Endothelial cell (in vitro differentiated cells): ENCODE data around the gene PRR7. TPM values are rescaled to one million over a fixed set of nuclear protein-coding genes. Genes with fewer than 3 reads are reported as not detected.

Experiments used
- DNase-seq: peaks from one replicate; pipeline ENCODE4 v3.0.0; 2021; ENCODE audit warnings: low spot score
- H3K27ac Mint-ChIP-seq: one replicate; pipeline ENCODE4 v1.8.0; 2021; ENCODE audit warnings: mixed read lengths, inconsistent platforms; ENCODE audit not compliant: unreplicated experiment
- H3K27me3 Mint-ChIP-seq: one replicate; pipeline ENCODE4 v1.8.0; 2021; ENCODE audit warnings: mild to moderate bottlenecking, moderate library complexity, mixed read lengths, inconsistent platforms; ENCODE audit not compliant: unreplicated experiment
- H3K36me3 Mint-ChIP-seq: one replicate; pipeline ENCODE4 v1.8.0; 2021; ENCODE audit warnings: mild to moderate bottlenecking, low read depth, mixed read lengths, inconsistent platforms; ENCODE audit not compliant: unreplicated experiment
- H3K4me1 Mint-ChIP-seq: one replicate; pipeline ENCODE4 v1.8.0; 2021; ENCODE audit warnings: mild to moderate bottlenecking, mixed read lengths, inconsistent platforms; ENCODE audit not compliant: unreplicated experiment
- H3K4me3 Mint-ChIP-seq: one replicate; pipeline ENCODE4 v1.8.0; 2021; ENCODE audit warnings: mild to moderate bottlenecking, mixed read lengths, inconsistent platforms; ENCODE audit not compliant: unreplicated experiment
- H3K9me3 Mint-ChIP-seq: one replicate; pipeline ENCODE4 v1.8.0; 2021; ENCODE audit warnings: mixed read lengths, inconsistent platforms; ENCODE audit not compliant: unreplicated experiment
- total RNA-seq: library from RNA; stranded (reverse); fragmentation: NEBNext Ultra II Directional; extraction: Animal tissue kit (Norgen Biotek cat#: 25700); gene quantifications from one replicate; pipeline ENCODE4 v1.2.1, GENCODE V29; 2021; ENCODE audit not compliant: unreplicated experiment
- TF ChIP-seq, protein P1 (sequence below): fragments of 200-600 bp; sonication (generic); IDR thresholded peaks from one replicate; pipeline ENCODE4 v1.5.0; 2021; ENCODE audit warnings: antibody characterized with exemption; ENCODE audit not compliant: unreplicated experiment

PRR7 gene
- total RNA-seq, 1 donor from 2014 or later: 0.97 TPM

DNA sequence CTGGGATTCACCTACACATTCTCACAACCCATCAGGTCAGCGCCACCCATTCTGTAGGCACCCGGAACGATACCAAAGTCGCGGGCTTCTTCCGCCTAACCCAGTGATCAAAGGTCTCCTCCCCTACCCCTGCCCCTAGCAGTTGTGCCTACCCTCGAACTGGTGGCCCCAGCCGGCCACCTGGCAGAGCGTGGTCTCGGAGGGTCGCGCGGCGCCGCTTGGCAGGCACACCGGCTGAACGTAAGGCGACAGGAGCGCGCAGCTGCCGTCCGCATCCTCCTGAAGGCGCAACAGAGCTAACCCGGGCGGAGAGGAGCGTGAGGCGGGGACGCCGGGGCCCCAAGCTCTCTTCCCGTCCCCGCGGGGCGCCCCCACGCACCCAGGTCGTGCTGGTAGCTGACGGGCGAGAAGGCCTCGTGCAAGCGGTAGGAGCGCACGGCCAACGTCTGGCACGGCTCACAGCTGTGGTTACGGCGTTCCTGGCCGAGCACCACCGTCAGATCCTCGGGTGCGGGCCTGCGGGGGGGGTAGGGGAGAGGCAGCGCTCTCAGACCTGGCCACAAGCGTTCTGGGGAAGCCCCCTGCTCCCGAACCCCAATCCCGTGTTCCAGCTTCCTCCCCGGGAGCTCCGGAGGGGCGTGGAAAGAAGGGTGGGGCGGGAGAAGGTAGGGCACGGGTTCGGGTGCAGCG is 43.4 kb upstream of the PRR7 start:
- no peaks in the 10 kb centered on the region for H3K9me3 Mint-ChIP-seq
- DNase-seq: no peak
- H3K27me3 Mint-ChIP-seq: peaks cover 15% of the 10 kb centered on the region
- H3K36me3 Mint-ChIP-seq: peaks cover 3% of the 10 kb centered on the region
- TF ChIP-seq, protein P1, sequence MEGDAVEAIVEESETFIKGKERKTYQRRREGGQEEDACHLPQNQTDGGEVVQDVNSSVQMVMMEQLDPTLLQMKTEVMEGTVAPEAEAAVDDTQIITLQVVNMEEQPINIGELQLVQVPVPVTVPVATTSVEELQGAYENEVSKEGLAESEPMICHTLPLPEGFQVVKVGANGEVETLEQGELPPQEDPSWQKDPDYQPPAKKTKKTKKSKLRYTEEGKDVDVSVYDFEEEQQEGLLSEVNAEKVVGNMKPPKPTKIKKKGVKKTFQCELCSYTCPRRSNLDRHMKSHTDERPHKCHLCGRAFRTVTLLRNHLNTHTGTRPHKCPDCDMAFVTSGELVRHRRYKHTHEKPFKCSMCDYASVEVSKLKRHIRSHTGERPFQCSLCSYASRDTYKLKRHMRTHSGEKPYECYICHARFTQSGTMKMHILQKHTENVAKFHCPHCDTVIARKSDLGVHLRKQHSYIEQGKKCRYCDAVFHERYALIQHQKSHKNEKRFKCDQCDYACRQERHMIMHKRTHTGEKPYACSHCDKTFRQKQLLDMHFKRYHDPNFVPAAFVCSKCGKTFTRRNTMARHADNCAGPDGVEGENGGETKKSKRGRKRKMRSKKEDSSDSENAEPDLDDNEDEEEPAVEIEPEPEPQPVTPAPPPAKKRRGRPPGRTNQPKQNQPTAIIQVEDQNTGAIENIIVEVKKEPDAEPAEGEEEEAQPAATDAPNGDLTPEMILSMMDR: no peak
- H3K4me1 Mint-ChIP-seq: peaks cover 7% of the 10 kb centered on the region
- peak overlapping the region; percentile 83 for H3K4me3 Mint-ChIP-seq
- H3K27ac Mint-ChIP-seq: no peak overlapping the region

DNA sequence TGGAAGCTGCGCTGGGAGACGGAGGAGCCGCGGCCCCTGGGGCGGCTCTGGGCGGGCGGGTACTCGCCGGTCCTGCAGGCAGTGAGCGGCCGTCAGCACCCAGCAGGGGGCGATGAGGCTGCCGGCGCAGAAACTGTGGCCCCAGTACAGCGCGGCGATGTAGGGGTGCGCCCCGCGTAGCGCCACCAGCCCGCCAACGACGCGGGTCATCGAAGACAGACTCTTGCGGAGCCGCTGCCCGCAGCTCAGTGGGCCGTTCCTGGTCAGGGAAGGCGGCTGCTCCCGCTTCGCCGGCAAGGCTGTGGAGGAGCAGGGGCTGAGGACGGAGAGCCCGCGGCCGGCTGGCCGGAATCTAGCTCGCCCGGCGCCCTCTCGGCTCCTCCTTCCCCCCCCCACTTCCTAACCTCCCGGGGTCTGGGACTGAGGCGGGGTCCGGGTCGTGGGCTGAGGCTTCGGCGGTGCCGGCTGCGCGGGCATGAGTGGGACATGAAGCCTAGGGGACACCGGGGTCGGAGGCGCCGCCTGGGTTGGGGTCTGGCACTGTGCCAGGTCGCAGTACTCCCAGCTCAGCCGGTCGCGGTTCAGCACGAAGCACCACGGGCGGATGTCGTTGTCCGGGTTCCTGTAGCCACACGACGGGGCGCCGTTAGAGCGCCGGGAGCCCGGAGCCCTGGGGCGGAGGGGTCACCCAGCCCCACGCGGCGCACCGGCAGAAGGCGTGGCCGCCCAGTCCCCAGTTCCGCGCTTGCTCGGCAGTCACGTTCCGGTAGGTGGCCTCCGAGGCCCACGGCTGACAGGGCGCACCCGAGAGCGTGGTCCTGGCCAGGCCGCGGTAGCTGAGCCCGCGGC is 42.6 kb upstream of the PRR7 start:
- no peak overlapping the region for H3K4me3 Mint-ChIP-seq
- H3K27me3 Mint-ChIP-seq: peaks cover 12% of the 10 kb centered on the region
- DNase-seq: peak; percentile 80

DNA sequence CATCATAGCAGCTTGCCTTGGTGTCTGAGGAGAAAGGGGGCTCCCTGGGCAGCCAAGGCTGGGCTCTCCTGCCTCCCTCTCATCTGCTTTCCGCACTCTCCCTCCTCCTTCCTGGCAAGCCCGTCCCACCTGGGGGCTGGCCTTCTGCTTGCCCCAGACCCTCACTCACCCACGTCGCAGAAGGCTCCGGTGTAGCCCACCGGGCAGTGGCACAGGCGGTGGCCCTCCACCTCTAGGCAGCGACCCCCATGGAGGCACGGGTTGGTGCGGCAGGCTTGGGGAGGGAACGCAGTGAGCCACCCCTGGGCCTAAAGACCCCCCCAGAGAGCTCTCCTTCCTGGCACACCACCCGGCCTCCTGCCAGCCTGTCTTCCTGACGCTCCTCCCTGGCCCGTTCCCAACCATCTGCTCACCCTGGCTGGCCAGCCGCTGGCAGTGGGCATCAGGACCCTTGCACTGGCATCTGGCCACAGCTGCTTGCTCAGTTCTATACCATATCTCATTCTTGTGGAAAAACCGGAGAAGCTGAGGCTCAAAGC is 41.9 kb upstream of the PRR7 start:
- H3K4me3 Mint-ChIP-seq: peak overlapping the region; percentile 77
- peaks cover 3% of the 10 kb centered on the region for H3K36me3 Mint-ChIP-seq
- TF ChIP-seq, protein P1: no peak
- no peaks in the 10 kb centered on the region for H3K9me3 Mint-ChIP-seq
- H3K4me1 Mint-ChIP-seq: peaks cover 7% of the 10 kb centered on the region
- DNase-seq: no peak
- H3K27ac Mint-ChIP-seq: peak overlapping the region; percentile 42
- peaks cover 12% of the 10 kb centered on the region for H3K27me3 Mint-ChIP-seq

More for the DNA sequence above, 42.6 kb upstream of the PRR7 start:
- Mint-ChIP-seq H3K4me1 (peaks cover 7% of the 10 kb centered on the region), H3K9me3 (no peaks in the 10 kb centered on the region), H3K36me3 (peaks cover 3% of the 10 kb centered on the region), H3K27ac (no peak overlapping the region)
- TF ChIP-seq, protein P1: peak; percentile 77

DNA sequence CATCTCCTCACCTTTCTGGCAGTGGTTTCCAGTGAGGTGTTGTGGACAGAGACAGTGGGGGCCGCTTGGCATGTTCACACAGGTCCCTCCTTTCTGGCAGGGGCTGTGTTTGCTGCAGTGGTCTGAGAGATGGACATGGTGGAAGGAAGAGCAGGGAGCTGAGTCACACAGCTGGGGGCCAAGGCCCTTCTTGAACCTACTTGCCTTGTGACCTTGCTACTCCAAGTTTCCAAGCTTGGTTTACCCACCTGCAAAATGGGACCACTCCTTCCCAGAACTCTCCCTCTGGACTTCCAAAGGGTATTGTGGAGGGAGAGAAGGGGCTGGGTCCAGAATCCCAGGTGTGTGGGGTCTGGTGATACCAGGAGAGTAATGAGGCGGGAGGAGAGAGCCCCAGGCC is 41.3 kb upstream of the PRR7 start:
- Mint-ChIP-seq H3K9me3 (no peaks in the 10 kb centered on the region), H3K27me3 (peaks cover 12% of the 10 kb centered on the region), H3K27ac (no peak overlapping the region), H3K4me1 (peaks cover 7% of the 10 kb centered on the region), H3K36me3 (peaks cover 3% of the 10 kb centered on the region), H3K4me3 (peak overlapping the region; percentile 77)
- TF ChIP-seq, protein P1: no peak
- no peak for DNase-seq
